Heart left ventricle (tissue), 13 donors: Measurements from ENCODE around the gene FLYWCH2.

Source experiments
- CTCF ChIP-seq, 12 donors: fragments of 200-600 bp; sonication (generic) in 4 of 12; IDR thresholded peaks; one replicate each; pipeline versions ENCODE4 v1.5.0 to v1.8.0; 2018 to 2022; ENCODE audit warnings: antibody characterized with exemption in 12 of 12, mild to moderate bottlenecking in 5 of 12
- POLR2A ChIP-seq, 2 donors: fragments of 450-650 bp; IDR thresholded peaks; one replicate each; pipeline ENCODE4 v1.6.1; 2017; ENCODE audit warnings: antibody characterized with exemption in 2 of 2, mild to moderate bottlenecking in 2 of 2, moderate library complexity in 2 of 2
- donor health status: ischemic (EF 13 %, LVEDD 7.1; RV severe dilation, severe dysfunction).
- donor health status: DM: no; HTN: yes; CAD: no.
- donor health status: DM: no; HTN: no; CAD: no.
- donor health status: ischemic (EF 25% LVEDD 6.9; RV normal size, moderate dysfunction).
- donor health status: ischemic (EF 25% LVEDD 5.7; RV mildly dilated, moderate dysfunction).
- donor health status: ischemic (EF 35%, LVEDD 5.7; RV mildly dilated, moderate dysfunction).
- donor health status: nonischemic (EF 11% LVEDD 7.7; RV severe dilation, severe dysfunction).
- donor health status: DM: yes; HTN: yes; CAD: no.
- donor health status: PGD.
- donor health status: ischemic (EF 29% LVEDD 5.4; RV normal size, mild dysfunction).
- donor health status: nonischemic (EF 23%, LVEDD 6.1; RV moderate dilation, normal function).

GRCh38 chr16:2871926-2872325 lies 11.1 kb upstream of the FLYWCH2 start:
- TF ChIP-seq CTCF (IDR thresholded peaks at IDR 0.05) (no peak), POLR2A (IDR thresholded peaks at IDR 0.05) (no peak)
